Pons (tissue), 1 donor: Measurements from ENCODE around the gene TICAM2.
"Not testable (repeated sequence)": the region's sequence is repeated elsewhere in the genome, so short reads cannot be mapped to it uniquely, and the experiment has no call there.

ENCODE experiments used
- DNase-seq: peaks from one replicate; pipeline ENCODE4 v3.0.0-alpha.2; 2016; ENCODE audit warnings: low spot score

TICAM2 gene

GRCh38 chr5:115601701-115602590, at the start of gene TICAM2:
TSS of gene TICAM2 (minus strand) at chr5:115602479. CDS start at chr5:115581256, 21,223 bp downstream.
- DNase-seq: peak; percentile 78

GRCh38 chr5:115649541-115649940, 47.3 kb upstream of the TICAM2 start:
- no peak for DNase-seq

DNA sequence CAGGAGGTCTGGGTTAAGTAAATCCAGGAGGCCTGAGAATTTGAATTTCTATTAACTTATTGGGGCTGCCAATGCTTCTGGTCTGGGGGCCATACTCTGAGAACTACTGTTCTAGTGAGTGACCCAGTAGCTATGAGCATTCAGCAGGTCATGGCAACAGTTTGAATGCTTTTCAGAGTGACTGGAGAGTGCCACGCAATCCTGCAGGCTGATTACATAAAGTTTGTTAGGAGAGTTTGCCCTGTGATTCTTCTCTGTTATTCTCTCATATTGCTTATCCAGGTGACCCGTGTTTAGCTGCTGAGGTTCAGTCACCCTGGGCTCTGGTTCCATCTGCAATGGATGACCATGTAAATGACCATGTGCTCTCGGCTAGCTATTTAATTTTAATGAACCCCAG, 45.8 kb upstream of the TICAM2 start:
- DNase-seq: no peak

GRCh38 chr5:115645386-115645785, 43.1 kb upstream of the TICAM2 start:
- not testable (repeated sequence) for DNase-seq

DNA sequence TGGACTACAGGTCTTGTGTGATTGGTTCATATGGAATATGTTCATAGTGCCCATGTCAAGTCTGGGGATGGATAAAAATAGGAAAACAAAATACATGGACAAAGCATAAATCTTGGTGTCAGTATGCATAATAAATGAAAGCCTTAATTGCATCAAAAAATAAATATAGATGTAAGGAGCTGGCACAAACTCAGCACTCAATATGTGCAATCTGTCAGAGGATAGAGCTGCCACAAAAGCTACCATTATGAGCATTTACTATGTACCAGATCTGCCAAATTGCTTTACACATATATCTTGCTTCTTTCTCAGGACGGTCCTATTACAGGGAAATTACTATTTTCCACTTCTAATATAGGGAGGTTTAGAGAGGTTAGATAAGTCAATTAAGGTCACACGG, 41.8 kb upstream of the TICAM2 start:
- DNase-seq: no peak

GRCh38 chr5:115641948-115642347, 39.7 kb upstream of the TICAM2 start:
- no peak for DNase-seq

DNA sequence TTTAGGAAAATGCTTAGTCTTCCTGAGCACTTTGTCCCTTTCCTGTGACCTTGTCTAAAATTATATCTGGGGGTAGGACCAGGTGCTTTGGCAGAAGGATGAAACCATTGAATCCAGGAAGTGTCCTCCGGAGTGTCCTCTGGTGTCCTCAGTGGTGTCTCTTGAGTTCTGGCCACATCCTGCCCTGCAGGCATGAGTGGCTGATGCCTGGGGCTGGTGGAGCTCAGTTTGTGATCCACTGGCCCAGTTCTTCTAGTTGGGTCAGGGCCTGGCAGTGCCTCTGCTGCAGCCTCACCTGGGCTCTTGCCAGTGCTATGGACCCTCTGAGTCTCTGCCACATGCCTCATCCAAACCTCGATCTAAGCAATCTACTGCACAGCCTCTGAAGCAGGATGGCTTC, 38.0 kb upstream of the TICAM2 start:
- DNase-seq: no peak

DNA sequence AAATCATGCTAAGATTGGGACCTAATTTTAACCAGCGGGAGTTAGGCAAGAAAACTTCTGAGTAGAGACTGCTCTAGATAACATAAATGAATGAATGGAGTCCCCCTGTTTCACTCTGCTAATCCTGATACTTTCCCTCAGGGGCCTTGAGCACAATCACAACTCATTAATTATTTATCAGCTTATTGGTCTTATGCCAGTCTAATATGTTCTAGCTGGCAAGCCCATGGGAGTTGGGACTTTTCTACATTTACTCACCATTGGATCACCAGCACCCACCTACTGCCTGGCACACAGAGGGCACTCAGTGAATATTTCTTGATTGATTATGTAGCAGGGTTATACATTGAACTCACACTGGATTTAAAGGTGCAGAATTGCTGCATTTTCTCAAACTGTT, 37.1 kb upstream of the TICAM2 start:
- no peak for DNase-seq

- DNase-seq: no peak
Measured at GRCh38 chr5:115637507-115637906, 35.2 kb upstream of the TICAM2 start.

DNA sequence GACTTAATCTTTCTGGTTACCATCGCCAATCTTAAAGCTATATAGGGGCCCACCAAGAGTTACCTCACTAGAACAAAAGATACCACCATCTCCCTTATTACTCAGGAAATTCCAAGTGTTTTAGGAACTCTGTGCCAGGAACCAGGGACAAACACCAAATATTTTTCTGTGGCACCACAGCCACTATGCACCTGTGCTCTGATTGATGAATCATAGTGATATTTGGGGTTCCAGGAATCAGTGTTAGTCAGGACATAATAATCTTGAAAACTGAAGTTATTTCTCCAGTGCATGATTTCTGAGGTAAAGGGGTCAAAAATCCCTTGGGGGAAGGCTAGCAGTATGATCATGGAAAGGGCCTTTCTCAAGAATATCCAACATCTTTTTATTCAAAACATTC, 33.7 kb upstream of the TICAM2 start:
- DNase-seq: no peak

DNA sequence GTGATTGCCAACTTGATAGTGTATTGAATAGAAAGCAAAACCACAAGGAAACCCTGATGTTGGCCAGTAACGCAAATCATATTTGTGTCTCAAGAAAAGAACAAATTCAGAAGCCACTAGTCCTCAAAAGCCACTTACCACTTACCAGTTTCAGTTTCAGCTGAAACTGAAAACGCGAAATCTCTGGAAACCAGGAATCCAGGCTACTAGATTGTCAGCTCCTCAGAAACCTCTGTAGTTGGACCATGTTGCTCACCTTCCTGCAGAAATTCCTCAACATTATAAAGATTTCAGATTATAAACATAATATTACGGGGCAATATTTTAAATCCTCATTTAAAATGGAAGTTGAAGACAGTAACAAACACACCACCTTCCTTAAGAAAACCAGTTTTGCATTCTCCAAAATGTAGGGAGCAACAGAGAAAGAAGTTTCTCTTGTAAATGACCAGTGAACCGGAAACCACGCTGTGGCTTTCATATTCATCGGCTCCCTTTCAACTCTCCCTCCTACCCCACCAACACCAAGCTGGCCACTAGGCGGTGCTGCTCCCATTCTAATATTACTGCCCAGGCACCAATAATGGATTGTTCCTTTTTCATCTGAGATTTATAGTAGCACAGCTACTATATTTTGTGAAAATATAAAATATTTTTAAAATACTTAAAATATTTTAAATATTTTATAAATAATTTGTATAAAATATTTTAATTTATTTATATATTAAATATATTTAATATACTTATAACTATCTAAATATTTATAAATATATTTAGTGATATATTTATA, 32.3 kb upstream of the TICAM2 start:
- peak; percentile 90 for DNase-seq

GRCh38 chr5:115629903-115630302, 27.6 kb upstream of the TICAM2 start:
- no peak for DNase-seq

DNA sequence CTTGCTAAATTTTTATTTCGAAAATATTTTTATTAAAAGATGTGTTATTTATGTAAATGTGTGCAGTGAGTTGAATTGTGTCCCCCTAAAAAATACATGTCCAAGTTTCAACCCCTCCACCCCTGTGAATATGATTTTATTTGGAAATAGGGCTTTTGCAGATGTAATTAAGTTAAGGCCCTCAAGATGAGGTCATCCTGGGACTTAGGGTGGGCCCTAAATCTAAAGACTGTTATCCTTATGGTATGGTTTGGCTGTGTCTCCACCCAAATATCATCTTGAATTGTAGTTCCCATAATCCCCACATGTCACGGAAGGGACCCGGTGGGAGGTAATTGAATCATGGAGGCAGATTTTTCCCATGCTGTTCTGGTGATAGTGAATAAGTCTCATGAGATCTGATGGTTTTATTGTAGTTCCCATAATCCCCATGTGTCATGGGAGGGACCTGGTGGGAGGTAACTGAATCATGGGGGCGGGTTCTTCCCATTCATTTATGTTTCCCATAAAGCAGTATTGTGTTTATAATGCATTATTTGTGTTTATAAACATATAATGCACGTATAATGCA, 25.1 kb upstream of the TICAM2 start:
- DNase-seq: no peak

GRCh38 chr5:115626445-115626823, 24.2 kb upstream of the TICAM2 start:
- no peak for DNase-seq

DNA sequence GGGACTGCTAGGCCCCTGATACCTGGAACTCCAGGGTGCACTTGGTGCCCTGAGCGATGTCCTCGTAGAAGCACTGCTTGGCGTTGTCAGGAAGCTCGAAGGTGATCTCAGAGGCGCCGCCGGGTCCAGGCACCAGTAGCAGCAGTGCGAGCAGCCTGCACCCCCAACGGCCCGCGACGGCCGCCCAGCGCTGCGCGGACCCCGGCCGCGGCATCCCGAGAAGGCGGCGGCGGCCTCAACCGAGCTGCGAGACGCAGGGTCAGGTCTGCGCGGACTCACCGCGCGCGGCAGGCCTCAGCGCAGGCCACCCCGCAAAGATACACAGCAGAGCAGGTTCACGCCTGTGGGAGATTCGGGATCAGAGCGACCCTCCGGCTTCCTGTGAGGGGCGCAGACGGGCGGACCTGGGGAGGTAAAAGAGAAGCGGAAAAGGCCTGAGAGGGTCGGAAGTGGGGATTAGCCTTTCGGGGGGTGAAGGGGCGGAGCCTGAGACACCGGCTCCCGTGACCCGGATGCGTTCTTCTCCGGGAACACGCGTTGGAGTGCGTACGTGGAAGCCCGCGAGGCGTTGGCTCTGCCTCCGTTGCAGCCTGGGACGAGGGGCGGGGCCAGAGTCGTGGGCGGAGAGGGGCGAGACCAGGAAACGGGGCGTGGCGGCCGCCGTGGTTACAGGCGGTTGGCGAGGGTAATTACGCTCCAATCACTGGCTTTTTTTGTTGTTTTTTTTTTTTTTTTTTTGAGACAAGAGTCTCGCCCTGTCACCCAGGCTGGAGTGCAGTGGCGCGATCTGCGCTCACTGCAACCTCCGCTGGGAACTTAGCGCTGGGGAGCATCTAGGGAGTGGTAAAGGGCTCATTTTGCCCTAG, 23.5 kb upstream of the TICAM2 start, which contains the start of gene TMED7:
Gene TMED7 (minus strand): TSS at position 458 of the 866 bp plus-strand sequence. CDS start 244 bp downstream, at position 214.
- DNase-seq: peak; percentile 97

DNA sequence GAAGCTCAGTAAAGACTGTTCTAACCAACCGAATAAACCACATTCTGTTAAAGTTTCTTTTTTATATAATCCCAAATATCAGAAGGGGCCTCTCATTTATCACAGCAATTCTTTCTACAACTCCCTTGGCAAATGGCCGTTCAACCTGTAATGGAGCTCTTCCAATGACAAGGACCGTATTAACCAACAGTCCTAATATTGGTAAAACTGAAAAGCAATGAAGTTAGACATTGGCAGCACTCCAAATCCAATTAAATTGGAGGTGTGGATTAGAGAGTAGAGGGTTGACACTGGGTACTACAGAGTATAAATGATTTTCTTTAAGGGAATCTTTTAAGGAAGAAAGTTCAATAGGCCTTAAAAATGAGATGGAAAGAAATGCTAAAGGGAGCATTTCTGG, 22.7 kb upstream of the TICAM2 start:
- no peak for DNase-seq

GRCh38 chr5:115623658-115624057, 21.4 kb upstream of the TICAM2 start:
- no peak for DNase-seq

- no peak for DNase-seq
Measured at GRCh38 chr5:115621365-115621900, 19.2 kb upstream of the TICAM2 start.

- no peak for DNase-seq
Measured at GRCh38 chr5:115616892-115617291, 14.6 kb upstream of the TICAM2 start.

DNA sequence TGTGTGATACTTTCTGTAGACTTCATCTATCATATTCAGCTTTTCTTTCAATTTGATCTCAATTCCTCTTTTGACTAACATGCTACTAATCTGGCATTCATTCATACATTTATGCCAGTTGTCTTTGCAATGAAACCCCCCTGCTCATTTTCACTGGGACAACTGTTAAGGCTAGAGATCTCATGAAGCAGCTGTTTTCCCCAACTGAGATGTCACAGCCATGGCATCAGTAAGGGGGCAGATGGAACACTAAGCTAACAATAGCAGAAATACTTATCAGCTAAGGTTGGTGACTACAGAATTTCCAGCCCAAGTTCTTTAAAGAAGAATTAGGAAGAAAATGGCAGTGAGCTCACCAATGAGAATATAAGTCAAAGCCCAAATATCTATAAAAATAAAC, 14.2 kb upstream of the TICAM2 start:
- DNase-seq: no peak

- no peak for DNase-seq
Measured at GRCh38 chr5:115611873-115612272, 9.6 kb upstream of the TICAM2 start.
